Epithelial cell of prostate (primary cell): ENCODE results near the gene ABHD12B.
"Not testable (repeated sequence)": the region's sequence is repeated elsewhere in the genome, so short reads cannot be mapped to it uniquely, and the experiment has no call there.

ENCODE experiments used
- DNase-seq: peaks from one replicate; pipeline ENCODE4 v3.0.0-alpha.2; 2011; ENCODE audit warnings: low read depth, low spot score
- H3K27ac ChIP-seq: fragments of 450-650 bp; 2 replicates; pipeline ENCODE4 v1.5.1; 2017; ENCODE audit warnings: mild to moderate bottlenecking

Gene ABHD12B

GRCh38 chr14:50929506-50929905 is 57.7 kb downstream of the ABHD12B start:
- DNase-seq = no peak
- H3K27ac ChIP-seq = no peak overlapping the region

GRCh38 chr14:50931559-50931958 is 59.7 kb downstream of the ABHD12B start:
- no peak overlapping the region for H3K27ac ChIP-seq
- no peak for DNase-seq

- H3K27ac ChIP-seq = peak overlapping the region; percentile 14
- no peak for DNase-seq
These were observed 60.3 kb downstream of the ABHD12B start for GRCh38 chr14:50932156-50932555.

- DNase-seq = no peak
- peak overlapping the region; percentile 14 for H3K27ac ChIP-seq
These were observed 61.0 kb downstream of the ABHD12B start for GRCh38 chr14:50932592-50933495.

- no peak for DNase-seq
- H3K27ac ChIP-seq = no peak overlapping the region
These were observed 63.5 kb downstream of the ABHD12B start for GRCh38 chr14:50935126-50936015.

- H3K27ac ChIP-seq = peak overlapping the region; percentile 76
- DNase-seq = no peak
These were observed 64.1 kb downstream of the ABHD12B start for GRCh38 chr14:50936016-50936340.

GRCh38 chr14:50936882-50937281 is 65.0 kb downstream of the ABHD12B start:
- DNase-seq = no peak
- peak overlapping the region; percentile 76 for H3K27ac ChIP-seq

GRCh38 chr14:50937325-50937724 is 65.5 kb downstream of the ABHD12B start:
- DNase-seq = no peak
- peak overlapping the region; percentile 76 for H3K27ac ChIP-seq

GRCh38 chr14:50937800-50938199 is 65.9 kb downstream of the ABHD12B start:
- DNase-seq = no peak
- peak overlapping the region; percentile 76 for H3K27ac ChIP-seq

- no peak for DNase-seq
- H3K27ac ChIP-seq = no peak overlapping the region
These were observed 69.3 kb downstream of the ABHD12B start for GRCh38 chr14:50941151-50941550.

- H3K27ac ChIP-seq, DNase-seq: not testable (repeated sequence)
These were observed 69.8 kb downstream of the ABHD12B start for GRCh38 chr14:50941638-50942037.

- no peak for DNase-seq
These were observed 71.5 kb downstream of the ABHD12B start for GRCh38 chr14:50943261-50943942.

GRCh38 chr14:50943943-50944646 is 72.2 kb downstream of the ABHD12B start, which contains the start of gene PYGL:
TSS of gene PYGL (minus strand) at chr14:50944483. CDS start at chr14:50944403, 80 bp downstream.
- no peak for DNase-seq
- H3K27ac ChIP-seq = peak within 1 kb of the TSS; percentile 80

More at GRCh38 chr14:50943261-50943942, 71.5 kb downstream of the ABHD12B start:
- peak overlapping the region; percentile 80 for H3K27ac ChIP-seq

- peak; percentile 26 for DNase-seq
- H3K27ac ChIP-seq = peak overlapping the region; percentile 80
These were observed 73.0 kb downstream of the ABHD12B start for GRCh38 chr14:50944647-50945413.

GRCh38 chr14:50946234-50946935 is 74.5 kb downstream of the ABHD12B start:
- no peak overlapping the region for H3K27ac ChIP-seq
- no peak for DNase-seq

- H3K27ac ChIP-seq = peak overlapping the region; percentile 29
- DNase-seq = no peak
These were observed 75.6 kb downstream of the ABHD12B start for GRCh38 chr14:50947446-50947845.

GRCh38 chr14:50948205-50948604 is 76.4 kb downstream of the ABHD12B start:
- DNase-seq = no peak
- H3K27ac ChIP-seq = no peak overlapping the region

GRCh38 chr14:50951032-50951431 is 79.2 kb downstream of the ABHD12B start:
- no peak overlapping the region for H3K27ac ChIP-seq
- DNase-seq = no peak
